NCI-H460 (cell line): ENCODE data around the gene PLEKHO1. TPM values are rescaled to one million over a fixed set of nuclear protein-coding genes. Genes with fewer than 3 reads are reported as not detected.
"Not testable (repeated sequence)": the region's sequence is repeated elsewhere in the genome, so short reads cannot be mapped to it uniquely, and the experiment has no call there.

ENCODE experiments used
- DNase-seq: peaks from one replicate; pipeline ENCODE4 v3.0.0-alpha.2; 2016; ENCODE audit warnings: low read depth; ENCODE audit errors: extremely low read depth
- polyA plus RNA-seq: library from polyadenylated mRNA; depleted of rRNA; stranded (reverse); fragments of >200 nt; gene quantifications from 2 replicates; pipeline ENCODE4 v1.2.3, GENCODE V29; 2014; cell fraction: nucleus; rRNA removed
- total RNA-seq: library from RNA; depleted of rRNA; stranded (reverse); fragments of >200 nt; shearing (Covaris generic); gene quantifications from 2 replicates; pipeline ENCODE4 v1.2.3, GENCODE V29; 2014; rRNA removed

PLEKHO1 gene, protein sequence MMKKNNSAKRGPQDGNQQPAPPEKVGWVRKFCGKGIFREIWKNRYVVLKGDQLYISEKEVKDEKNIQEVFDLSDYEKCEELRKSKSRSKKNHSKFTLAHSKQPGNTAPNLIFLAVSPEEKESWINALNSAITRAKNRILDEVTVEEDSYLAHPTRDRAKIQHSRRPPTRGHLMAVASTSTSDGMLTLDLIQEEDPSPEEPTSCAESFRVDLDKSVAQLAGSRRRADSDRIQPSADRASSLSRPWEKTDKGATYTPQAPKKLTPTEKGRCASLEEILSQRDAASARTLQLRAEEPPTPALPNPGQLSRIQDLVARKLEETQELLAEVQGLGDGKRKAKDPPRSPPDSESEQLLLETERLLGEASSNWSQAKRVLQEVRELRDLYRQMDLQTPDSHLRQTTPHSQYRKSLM
- 6.7 and 10.1 TPM in 2 replicates for total RNA-seq
- polyA plus RNA-seq, result 4.2 and 9.9 TPM in 2 replicates

- peak; percentile 61 for DNase-seq
These were observed at the start of gene PLEKHO1 for GRCh38 chr1:150149271-150150132. PLEKHO1 (plus strand) TSS chr1:150149916; CDS start chr1:150150258, 342 bp downstream.

DNA sequence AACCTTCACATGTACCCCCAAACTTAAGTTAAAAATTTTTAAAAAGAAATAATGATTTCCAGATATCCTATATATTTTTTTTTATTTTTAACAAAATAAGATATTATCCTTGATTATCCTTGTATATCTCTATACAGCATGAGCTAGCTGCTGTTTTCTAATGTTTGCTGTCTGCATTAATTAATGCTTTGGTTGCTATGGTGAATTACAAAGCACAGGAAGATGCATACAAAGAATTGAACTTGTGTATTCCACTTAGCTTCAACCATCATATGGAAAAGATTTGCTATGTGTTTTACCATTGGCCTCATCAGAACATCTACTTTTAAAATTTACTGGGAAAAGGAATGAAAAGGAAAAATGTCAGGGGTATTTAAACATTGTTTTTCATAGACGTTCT is 46.7 kb upstream of the PLEKHO1 start:
- DNase-seq, result no peak

DNA sequence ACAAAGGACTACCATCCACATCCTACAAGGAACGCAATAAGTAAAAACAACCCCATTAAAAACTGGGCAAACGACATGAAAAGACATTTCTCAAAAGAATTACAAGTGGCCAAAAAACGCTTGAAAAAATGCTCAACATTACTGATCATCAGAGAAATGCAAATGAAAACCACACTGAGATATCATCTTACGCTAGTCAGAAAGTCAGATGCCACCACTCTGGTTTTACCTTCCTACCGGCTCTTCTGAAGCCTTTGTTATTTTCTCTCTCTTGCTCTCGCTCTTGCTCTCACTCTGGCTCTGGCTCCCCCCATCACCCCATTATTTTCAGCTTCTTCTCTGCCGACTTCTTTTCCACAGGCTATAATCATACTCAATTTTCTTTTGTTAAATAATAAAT is 43.4 kb upstream of the PLEKHO1 start:
- DNase-seq, result no peak

DNA sequence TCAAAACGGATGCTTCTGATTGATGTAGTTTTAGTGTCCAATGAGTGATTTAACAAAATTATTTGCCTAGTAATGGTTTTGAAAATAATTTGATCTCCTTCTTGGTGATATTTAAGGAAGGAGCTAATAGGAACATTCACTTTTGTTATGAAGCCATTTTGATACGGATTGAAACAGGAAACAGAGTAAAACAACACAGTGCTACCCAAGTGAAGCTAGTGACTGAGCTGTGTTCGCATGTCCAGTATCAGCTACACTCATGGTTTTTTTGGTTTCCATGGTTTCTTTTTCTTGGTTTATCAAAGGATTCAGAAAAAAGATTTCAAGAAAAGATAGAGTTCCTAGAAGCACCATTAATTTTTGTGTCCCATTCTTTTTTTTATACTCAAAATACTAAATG is 40.1 kb upstream of the PLEKHO1 start:
- no peak for DNase-seq

DNA sequence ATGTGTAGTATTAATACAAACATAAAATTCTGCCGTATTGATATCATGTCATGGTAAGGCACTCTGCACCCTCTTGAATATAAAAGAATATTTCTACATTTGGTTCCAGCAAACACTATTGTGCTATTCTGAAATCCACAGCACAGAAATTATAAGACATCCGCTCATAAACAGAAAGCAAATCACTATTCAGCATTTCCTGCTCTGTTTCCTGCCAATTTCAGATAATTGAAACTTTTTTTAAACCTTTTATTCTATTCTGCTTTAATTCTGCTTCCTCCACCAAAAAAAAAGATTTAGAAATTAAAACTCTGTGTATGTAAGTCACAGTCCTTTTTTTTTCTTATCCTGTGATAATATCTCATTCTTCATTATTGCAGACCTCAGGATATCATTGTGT is 39.6 kb upstream of the PLEKHO1 start:
- no peak for DNase-seq

GRCh38 chr1:150111670-150112069 is 38.0 kb upstream of the PLEKHO1 start:
- no peak for DNase-seq

GRCh38 chr1:150115121-150115520 is 34.6 kb upstream of the PLEKHO1 start:
- DNase-seq, result no peak

DNA sequence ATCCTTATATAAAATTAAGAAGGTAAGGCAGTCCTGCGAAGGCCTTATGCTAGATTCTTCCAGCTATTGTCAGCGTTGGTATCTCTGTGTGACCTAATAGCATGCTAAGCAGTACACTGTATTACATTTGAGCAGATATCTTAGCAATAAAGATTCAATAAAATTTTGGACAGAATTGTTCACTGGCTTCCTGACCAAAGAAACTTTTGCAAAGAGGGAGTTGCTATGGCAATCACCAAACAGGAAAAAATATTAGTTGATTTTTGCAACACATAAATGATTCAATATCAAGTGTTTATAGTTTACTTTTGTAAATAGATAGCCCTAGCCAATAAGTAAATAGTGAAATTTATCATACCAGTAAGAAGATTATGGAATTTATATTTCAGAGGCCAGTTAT is 31.0 kb upstream of the PLEKHO1 start:
- DNase-seq, result no peak

GRCh38 chr1:150121236-150121862 is 28.4 kb upstream of the PLEKHO1 start:
- DNase-seq, result no peak

DNA sequence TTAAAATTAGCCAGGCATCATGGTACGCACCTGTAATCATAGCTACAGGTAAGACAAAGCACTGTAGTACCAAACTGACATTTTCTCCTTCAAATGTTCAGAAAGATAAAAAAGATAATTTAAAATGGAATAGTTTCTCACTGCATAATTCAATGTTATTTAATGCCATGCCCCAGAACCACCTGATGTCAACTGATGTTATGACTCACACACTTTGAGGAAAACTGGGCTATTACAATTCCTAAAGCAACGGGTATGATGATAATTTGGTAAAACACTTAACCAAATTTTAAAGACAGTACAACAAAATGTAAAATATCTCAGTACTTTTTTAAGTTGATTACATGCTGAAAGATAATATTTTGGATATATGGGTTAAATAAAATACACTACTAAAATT is 22.9 kb upstream of the PLEKHO1 start:
- no peak for DNase-seq

- DNase-seq, result no peak
These were observed 22.3 kb upstream of the PLEKHO1 start for GRCh38 chr1:150127464-150127863.

GRCh38 chr1:150127868-150128267 is 21.8 kb upstream of the PLEKHO1 start:
- no peak for DNase-seq

DNA sequence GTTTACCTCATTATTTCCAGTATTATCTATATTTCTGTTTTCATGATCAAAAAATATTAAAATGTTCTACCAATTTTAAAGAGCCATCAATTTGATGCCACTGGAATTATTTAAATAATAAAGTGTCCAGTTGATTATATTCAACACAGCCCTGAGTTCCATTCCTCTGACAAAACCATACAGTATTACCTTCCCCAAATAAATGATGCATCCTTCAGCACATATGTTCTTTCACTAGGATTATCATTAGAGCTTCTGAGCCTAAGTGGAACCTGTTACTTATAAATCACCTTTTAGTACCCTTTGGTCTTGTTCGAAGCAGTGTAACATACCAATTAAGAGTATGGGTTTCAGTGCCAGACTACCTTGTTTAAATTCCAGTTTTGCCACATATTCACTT is 17.3 kb upstream of the PLEKHO1 start:
- no peak for DNase-seq

DNA sequence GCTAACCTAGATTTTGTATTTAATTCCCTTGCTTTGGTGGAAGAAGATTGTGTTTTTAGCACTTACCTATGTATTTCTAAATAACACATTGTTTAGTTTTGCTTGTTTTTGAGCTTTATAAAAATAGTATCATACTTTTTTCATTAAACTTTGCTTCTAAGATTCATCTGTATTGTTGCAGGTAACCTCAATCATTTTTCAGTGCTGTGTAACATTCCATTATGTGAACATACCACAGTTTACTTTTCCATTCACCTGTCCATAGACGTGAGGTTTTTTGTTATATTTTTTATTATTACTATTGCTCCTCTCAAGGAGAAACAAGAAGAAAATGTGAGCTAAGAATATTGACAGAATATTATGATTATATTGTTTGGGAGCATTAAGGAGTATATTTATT is 15.2 kb upstream of the PLEKHO1 start:
- no peak for DNase-seq

GRCh38 chr1:150135400-150135799 is 14.3 kb upstream of the PLEKHO1 start:
- not testable (repeated sequence) for DNase-seq

- DNase-seq, result no peak
These were observed 11.7 kb upstream of the PLEKHO1 start for GRCh38 chr1:150138044-150138443.

DNA sequence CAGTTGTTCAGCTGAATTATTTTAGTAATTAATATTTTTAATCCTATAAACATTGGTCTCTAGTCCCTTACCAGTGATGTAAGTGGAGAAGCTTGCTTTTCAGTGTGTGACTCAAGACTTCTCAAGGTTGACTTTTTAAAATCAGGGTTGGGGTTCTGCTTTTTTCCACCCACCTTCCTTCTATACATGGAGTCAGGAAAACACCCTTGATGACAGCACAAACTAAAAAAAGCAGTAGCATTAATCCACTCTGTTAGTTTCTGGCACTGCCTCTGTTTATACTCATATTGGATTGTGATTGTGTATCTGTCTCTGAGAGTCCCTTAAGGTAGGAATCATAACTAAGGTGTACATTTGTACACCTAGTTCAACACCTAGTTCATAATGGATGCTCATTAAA is 8.3 kb upstream of the PLEKHO1 start:
- DNase-seq, result no peak

DNA sequence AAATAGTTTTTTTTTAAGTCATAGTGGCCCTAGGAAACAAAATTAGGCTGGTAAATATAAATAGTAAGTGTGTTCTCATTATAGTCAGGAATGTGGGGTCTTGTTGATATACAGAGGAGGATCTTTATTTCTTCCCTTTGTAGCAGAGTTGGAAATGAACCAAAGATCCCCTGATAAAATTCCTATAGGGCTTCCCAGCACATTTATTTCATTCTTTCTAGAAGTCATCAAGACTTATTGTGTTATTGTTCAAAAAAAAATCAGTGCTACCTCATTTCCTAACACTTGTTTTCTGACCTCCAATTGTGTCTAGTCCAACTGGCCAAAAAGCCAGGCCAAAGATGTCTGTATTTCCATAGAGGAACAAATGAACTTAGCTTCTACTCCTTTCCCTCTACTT is 7.6 kb upstream of the PLEKHO1 start:
- no peak for DNase-seq

DNA sequence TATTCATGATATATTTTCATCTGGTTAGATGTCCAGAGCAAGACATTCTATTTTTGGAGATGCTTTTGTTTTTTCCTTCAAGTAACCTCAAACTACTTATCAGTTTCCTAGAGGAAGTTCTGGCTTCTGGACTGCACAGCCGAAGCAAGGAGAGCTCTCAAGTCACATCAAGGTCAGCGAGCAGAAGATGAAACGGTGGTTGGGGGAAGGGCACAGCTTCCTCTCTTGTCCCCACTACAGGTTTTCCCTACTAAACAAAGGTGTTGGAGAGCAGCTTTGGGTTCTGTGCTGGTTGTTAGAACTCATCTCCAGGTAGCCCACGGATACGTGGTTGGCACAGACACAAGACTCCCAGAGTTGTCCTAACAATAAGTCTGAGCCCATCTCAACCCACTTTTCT is 5.1 kb upstream of the PLEKHO1 start:
- no peak for DNase-seq

GRCh38 chr1:150146016-150146415 is 3.7 kb upstream of the PLEKHO1 start:
- DNase-seq, result not testable (repeated sequence)

DNA sequence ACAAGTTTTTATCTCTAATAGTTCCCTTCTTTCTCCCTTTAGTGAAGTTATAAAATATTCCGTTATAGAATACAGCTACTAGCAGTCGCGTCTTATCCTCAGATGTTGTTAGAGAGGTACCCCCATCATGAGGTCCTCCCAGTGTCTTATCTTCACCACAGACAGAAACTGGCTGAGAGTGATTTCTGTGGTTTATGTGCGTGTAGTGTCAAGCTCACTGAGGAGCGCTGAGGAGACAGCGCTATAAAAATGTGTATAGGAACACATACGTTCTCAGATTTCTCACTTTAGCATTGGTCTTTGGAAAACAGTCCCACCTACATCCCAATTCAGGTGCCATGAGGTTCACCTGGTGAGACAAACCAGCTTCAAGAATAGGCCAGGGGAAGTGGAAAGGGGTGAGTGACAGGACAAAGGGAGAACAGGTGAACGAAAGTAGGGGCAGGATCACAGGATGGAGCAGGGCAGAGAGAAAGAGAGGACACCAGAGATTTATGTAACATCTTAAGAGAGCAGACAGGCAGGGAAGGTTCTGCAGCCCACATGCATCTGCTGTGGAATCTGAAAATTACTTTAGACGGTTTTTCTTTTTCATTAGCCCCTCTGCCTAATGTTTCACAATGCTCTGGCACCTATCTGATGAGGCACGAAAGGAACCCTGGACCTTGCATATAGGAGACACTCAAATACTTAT is 2.7 kb upstream of the PLEKHO1 start:
- no peak for DNase-seq
